Activated CD4-positive, CD25-positive, alpha-beta regulatory T cell (primary cell): Measurements from ENCODE around the gene SMIM21.

Experiments used
- DNase-seq, 4 experiments: peaks; one replicate each; lab custom pipeline; 2025; lab: John Stamatoyannopoulos, UW

SMIM21 gene

DNA sequence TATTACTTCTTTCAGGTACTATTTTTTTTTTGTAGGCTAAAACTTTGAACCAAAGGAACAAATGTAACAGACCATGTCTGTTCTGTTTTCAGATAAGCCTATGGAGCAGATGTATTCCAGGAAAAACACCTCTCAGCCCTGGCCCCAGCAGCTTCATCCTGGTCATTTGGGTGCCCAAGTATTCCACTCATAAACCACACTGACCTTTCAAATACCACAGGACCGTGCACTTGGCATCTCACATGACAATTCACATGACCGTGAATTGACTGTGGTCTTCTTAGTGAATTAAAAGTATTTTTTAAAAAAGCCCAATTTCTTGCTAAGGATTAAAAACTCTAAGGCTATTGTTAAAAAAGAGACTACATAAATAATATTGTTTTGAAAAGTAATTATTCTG lies 50.2 kb downstream of the SMIM21 start:
- DNase-seq: no peak

DNA sequence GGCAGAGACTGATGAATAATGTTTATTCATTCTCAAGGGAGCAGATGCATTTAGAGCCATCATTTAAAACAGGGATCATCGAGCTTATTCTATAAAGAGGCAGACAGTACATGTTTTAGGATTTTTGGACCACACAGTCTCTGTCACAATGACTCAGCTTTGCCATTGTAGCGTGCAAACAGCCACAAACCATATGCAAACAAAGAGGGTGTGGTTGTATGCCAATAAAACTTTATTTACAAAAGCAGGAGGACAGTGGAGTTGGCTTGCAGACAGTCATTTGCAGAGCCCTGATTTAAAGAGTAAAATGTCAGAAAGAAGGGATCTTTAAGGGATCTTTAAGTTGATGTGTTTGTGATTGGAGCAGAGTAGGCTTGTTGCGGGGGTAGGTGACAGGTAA lies 51.5 kb downstream of the SMIM21 start:
- no peak for DNase-seq

DNA sequence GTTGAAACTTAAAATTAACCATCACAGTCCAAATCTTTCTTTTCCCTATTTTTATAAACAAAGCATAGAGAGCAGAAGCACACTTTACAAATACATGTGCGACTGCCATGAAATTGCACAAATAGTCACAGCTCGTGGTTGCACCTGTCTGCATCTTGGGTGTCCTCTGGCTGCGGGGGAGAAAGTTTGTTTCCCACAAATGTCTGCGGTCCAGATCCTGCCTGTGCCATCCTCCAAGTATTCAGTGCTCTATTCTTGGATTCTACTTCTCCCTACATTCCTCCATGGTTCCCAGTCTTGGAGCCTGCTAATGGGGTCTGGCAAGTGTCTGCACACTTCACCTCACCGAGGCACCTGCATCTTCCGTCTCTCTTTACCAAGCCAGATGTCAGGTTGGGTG lies 52.2 kb downstream of the SMIM21 start:
- DNase-seq: no peak

DNA sequence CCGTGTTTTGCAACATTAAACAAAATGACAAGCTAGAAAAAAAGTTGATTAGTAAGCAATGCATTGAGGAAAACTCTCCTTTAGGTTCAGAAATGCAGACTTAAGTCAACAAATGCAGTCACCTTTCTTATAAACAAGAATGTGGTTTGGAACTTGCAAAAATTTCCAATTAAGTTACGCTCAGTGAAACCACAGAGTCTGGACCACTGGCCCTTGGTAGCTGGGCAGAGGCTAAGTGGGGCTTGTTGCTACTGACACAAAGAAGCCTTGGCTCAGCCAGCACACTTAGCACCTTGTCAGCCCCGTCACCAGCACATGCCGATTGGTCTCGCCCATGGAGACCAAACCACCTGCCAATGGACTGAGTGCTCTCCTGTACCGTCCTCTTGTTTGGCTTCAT lies 53.0 kb downstream of the SMIM21 start:
- no peak for DNase-seq

DNA sequence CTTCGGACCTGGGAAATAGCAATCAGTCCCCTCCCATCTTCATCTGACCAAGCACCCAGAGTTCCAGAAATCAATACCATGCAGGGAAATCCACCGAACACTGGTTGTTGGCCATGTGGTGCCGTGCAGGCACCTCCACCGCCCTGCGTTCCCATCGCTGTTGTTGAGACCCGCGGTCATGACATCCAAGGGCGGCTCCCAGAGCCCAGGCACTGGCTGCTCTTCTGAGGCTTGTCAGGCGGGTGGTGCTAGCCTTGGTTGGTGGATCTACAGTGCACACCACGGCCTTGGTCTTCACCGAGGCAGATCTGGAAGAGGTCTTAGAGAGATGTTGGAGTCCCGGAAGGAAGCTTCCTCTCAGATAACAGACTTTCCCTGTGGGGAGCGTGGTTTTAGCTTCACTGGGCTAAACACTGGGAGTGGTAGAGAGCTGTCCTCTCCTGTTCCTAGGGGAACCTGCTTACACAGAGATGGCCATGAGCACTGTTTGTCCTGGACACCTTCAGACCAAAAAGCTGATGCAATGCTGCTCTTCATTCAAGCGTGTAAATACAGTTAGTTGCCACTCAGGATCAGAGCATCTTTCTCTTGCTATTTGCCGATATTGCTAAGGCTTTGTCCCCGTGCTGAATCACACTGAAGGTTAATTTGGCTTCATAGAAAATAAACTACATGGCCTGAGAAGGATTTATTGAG lies 58.3 kb downstream of the SMIM21 start:
- DNase-seq: no peak

DNA sequence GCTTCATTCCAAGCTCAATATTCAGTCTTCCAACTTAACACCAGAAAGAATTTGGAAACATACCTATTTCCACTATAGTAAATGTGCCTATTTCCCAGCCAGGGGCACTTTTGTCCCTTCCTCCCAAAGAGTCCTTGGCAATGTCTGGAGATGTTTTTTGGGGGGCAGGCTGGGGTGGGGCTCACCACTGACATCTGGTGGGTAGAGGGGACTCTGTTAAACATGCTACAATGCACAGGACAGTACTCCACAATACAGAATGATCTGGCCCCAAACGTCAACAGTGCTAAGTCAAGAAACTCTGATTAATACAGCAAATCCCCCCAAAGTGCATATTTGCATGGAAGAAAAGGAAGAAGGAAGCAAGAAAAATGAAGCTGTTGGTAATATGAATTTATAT lies 61.7 kb downstream of the SMIM21 start:
- no peak for DNase-seq

DNA sequence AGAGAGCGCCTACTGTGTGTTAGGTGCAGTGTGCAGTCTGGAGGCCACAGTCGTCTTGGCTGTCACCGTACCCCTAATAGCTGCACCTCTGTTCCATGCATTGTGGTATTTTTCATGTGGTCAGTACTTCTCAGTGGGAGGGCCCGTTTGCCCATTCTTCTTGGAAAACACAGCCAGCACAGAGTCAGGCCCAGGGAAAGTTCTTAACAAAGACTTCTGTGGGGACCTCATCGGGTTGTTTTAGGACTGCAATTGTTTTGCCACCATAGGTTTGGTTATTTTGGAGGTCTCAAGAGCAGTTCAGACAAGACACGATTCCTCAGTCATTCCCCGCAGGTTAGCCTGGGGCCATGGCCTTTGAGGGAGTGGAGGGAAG lies 62.3 kb downstream of the SMIM21 start:
- no peak for DNase-seq

DNA sequence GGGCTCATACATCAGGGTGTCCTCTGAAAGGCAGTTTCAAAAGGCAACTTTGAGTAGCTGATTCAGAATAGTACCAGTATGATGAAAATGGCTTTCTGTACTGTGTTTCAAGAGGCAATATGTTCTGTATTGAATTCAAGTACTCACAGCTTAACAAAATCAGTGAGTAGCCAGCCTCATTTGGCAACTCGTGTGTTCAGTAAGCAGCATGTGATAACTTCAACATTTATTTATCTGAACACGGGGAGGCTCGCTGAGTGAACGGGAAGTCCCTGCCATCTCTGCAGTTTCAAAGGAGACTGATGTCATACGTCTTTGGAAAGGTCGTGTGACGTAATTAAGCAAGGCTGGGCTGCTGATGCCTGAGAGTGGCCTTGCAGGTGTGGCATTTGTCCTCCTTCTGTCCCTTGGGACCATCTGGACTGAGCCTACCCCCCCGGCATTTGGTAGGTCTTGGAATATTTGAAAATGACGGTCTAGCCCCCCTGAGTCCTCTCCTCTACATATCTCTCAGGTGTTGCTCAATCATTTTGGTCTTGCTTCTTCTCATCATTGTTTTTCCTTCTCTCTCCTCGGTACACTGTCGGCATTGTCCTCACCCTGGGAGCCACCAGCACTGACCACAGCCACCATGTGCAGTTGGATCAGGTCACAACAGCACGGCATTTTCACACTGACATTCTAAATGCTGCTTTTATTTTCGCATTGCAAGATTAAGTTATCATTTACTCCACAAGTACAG lies 62.8 kb downstream of the SMIM21 start:
- no peak for DNase-seq

DNA sequence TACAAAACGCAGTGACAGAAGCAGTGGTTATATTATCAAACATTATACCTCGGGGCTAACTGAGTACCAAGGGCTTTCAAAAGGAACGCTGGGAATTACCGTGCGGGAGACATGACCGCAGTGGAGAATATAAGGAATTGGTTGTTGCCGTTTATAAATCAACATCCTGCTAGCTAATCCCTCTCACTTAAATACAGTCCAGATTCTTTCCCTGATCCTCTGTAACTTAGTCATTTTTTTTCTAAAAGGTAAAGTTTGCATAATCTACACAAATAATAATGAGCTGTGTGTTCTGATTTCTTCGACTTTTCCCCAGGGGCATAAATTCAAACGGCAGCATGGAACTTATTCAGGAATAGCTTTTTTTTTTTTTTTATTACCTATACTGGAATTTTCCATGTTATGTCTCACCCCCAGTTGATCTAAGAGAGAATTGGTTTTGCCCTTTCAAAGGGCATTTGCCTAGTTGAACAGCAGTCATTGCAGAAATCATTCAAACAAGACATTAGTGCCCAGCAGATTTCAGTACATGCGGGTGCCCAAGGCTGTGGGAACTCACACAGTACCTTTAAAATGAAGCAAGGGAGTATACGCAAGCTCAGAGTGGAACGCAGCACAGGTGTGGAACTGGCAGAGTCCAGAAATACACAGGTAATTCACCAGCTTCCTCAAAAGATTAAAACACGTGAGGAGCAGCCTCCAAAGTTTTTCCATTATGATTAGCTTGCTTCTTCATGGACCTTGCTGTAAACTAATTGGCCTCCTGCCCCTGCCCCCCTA lies 63.9 kb downstream of the SMIM21 start:
- no peak for DNase-seq

DNA sequence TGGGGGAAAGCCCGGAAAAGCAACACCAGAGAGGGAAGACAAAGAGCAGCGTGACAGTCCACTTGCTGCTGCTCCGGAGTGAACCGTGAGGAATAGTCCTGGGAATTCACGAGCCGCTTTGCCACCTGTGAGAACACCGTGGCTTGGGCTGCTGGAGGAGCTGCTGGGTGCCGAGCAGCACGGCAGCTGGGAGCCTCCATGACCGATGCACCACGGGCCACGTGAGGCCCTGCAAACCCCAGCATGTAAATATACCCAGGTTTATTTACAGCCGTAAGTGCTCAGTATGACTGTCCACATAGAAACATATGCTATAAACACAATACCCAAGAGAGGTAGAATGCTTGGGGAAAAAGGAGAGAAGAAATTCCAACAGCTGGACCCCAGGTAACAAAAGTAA lies 65.1 kb downstream of the SMIM21 start:
- no peak for DNase-seq

DNA sequence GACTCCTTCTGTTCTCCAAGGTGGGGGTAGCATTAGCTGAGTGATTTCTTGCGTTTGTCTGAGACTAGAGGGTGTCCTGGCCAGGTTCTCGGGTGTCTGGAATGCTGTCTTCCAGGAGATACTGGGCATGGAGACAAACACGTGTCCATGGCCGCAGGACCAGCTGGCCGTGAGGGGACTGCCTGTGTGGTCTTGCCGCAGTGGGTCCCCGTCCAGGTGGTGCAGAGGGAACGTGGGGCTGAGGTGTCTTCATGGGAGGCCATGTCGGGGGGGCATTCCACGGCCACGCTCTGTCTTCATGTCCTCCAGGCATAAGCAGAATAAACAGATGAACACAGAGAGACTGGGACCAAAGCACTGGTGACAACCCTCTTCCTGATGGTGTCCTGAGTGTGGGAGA lies 66.6 kb downstream of the SMIM21 start:
- no peak for DNase-seq

DNA sequence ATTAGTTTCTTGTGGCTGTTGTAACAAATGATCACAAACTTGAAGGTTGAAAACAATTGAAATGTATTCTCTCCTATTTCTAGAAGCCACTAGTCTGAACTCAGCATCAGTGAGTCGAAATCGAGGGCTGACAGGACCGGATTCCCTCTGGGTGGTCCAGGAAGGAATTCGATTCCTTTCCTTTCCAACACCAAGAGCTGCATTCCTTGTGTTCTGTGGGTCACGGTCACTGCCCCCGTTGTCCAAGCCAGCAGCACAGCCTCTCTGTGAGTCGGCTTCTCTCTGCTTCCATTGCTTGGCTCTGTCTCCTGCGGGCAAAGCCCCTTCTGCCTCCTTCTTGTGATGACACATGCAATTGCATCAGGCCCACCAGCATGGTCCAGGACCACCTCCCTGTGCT lies 67.3 kb downstream of the SMIM21 start:
- no peak for DNase-seq
